GM12878 (cell line): ENCODE data around the gene S1PR3. TPM values are rescaled to one million over a fixed set of nuclear protein-coding genes. Genes with fewer than 3 reads are reported as not detected.

ENCODE experiments used
- ATAC-seq: fragments of 200-7000 bp; cut with Tn5 transposase; 3 replicates; pipeline ENCODE4 v1.9.1; 2020; ENCODE audit warnings: mild to moderate bottlenecking, moderate library complexity
- BruUV-seq: library from RNA; stranded (reverse); fragments of 400-500 nt; replicated peaks from 2 replicates; lab custom pipeline; 2021; lab: Mats Ljungman, UMichigan
- CTCF ChIA-PET: fragments of 300-600 bp; sonication (Branson Sonifier 250); formaldehyde crosslinking; extraction: SDS; loops from one replicate; lab custom pipeline; 2021; ENCODE audit warnings: inconsistent platforms; lab: Yijun Ruan, JAX
- POLR2A ChIA-PET: fragments of 350-600 bp; formaldehyde crosslinking; extraction: SDS; loops from one replicate; lab custom pipeline; 2021; ENCODE audit warnings: inconsistent platforms; lab: Charles Lee
- RAD21 ChIA-PET: fragments of 300-600 bp; sonication (Branson Sonifier 250); formaldehyde crosslinking; loops from one replicate; lab custom pipeline; 2023; ENCODE audit warnings: antibody characterized with exemption; ENCODE audit not compliant: unreplicated experiment; lab: Charles Lee
- SMC1A ChIA-PET: fragments of 300-600 bp; sonication (Branson Sonifier 250); formaldehyde crosslinking; loops from one replicate; lab custom pipeline; 2023; ENCODE audit not compliant: unreplicated experiment, uncharacterized antibody; lab: Charles Lee
- DNase-seq: peaks from one replicate; pipeline ENCODE4 v3.0.0-alpha.2; 2011; ENCODE audit warnings: low read depth, low spot score
- FAIRE-seq: peaks from 3 replicates; lab custom pipeline; 2011; peaks lifted over from hg19 to GRCh38; lab: Jason Lieb, UNC
- H2AFZ ChIP-seq: 2 replicates; pipeline ENCODE4 v1.6.0; 2011; ENCODE audit warnings: low read depth, low read length, control low read depth; ENCODE audit not compliant: control insufficient read depth
- H3K27ac ChIP-seq: 2 replicates; pipeline ENCODE4 v1.5.1; 2011; ENCODE audit warnings: control low read depth; ENCODE audit not compliant: control insufficient read depth, insufficient read depth
- H3K27me3 ChIP-seq, 2 experiments: replicated peaks in 1 of 2; 2 replicates each; pipeline versions ENCODE4 v1.6.0 to v1.6.1; 2011; ENCODE audit warnings: low read length in 1 of 2; ENCODE audit not compliant: control insufficient read depth in 2 of 2, insufficient read depth in 2 of 2
- H3K36me3 ChIP-seq, 2 experiments: 2 replicates each; pipeline ENCODE4 v1.5.1; 2011; ENCODE audit warnings: low read length in 1 of 2; ENCODE audit not compliant: control insufficient read depth in 2 of 2, insufficient read depth in 2 of 2
- H3K4me1 ChIP-seq: 2 replicates; pipeline ENCODE4 v1.6.1; 2011; ENCODE audit warnings: mild to moderate bottlenecking, low read length, moderate library complexity, mixed read lengths; ENCODE audit not compliant: control insufficient read depth, insufficient read depth
- H3K4me2 ChIP-seq: 2 replicates; pipeline ENCODE4 v1.6.0; 2011; ENCODE audit warnings: control low read depth; ENCODE audit not compliant: control insufficient read depth, insufficient read depth
- H3K4me3 ChIP-seq: fragments of 200-600 bp; sonication (generic); 2 replicates; pipeline ENCODE4 v1.5.1; 2016
- H3K79me2 ChIP-seq: 2 replicates; pipeline ENCODE4 v1.6.0; 2011; ENCODE audit warnings: low read length; ENCODE audit not compliant: control insufficient read depth, insufficient read depth
- H3K9ac ChIP-seq: 2 replicates; pipeline ENCODE4 v1.8.0; 2011; ENCODE audit warnings: low read length, control low read depth, mixed read lengths; ENCODE audit not compliant: control insufficient read depth, insufficient read depth
- H3K9me3 ChIP-seq: replicated peaks from 3 replicates; pipeline ENCODE4 v1.5.1; 2011; ENCODE audit warnings: mild to moderate bottlenecking, low read length; ENCODE audit not compliant: control insufficient read depth, insufficient read depth
- H4K20me1 ChIP-seq: 2 replicates; pipeline ENCODE4 v1.6.0; 2011; ENCODE audit not compliant: control insufficient read depth, insufficient read depth
- BCL11A ChIP-seq: IDR thresholded peaks from 2 replicates; pipeline ENCODE4 v1.6.1; 2011; ENCODE audit warnings: low read depth, low read length
- BHLHE40 ChIP-seq, 2 experiments: fragments of 450-650 bp in 1 of 2; IDR thresholded peaks; 2 replicates each; pipeline ENCODE4 v1.6.1; 2011 to 2017; ENCODE audit warnings: low read depth in 2 of 2, borderline replicate concordance in 1 of 2, improper control_type of control experiment in 1 of 2, low read length in 1 of 2, mild to moderate bottlenecking in 1 of 2
- CEBPB ChIP-seq, 2 experiments: fragments of 150-350 bp in 1 of 2; IDR thresholded peaks; 2 replicates each; pipeline ENCODE4 v1.6.1; 2012 to 2014; ENCODE audit warnings: low read depth in 2 of 2, low read length in 2 of 2, borderline replicate concordance in 1 of 2, inconsistent platforms in 1 of 2
- CHD2 ChIP-seq: IDR thresholded peaks from 2 replicates; pipeline ENCODE4 v1.6.1; 2011; ENCODE audit warnings: low read depth, low read length, improper control_type of control experiment, borderline replicate concordance
- CUX1 ChIP-seq: IDR thresholded peaks from 2 replicates; pipeline ENCODE4 v1.6.1; 2012; ENCODE audit warnings: improper control_type of control experiment, low read depth, low read length; ENCODE audit not compliant: insufficient replicate concordance
- ETV6 ChIP-seq, 2 experiments: fragments of 450-650 bp in 1 of 2; IDR thresholded peaks in 1 of 2; conservative IDR thresholded peaks in 1 of 2; 2 replicates each; pipeline ENCODE4 v1.6.1; 2014; ENCODE audit warnings: antibody characterized with exemption in 1 of 2, borderline replicate concordance in 1 of 2, low read depth in 1 of 2, mild to moderate bottlenecking in 1 of 2, moderate library complexity in 1 of 2
- HDAC2 ChIP-seq: fragments of 200-600 bp; sonication (generic); IDR thresholded peaks from 2 replicates; pipeline ENCODE4 v1.6.1; 2017
- IKZF2 ChIP-seq, 2 experiments: fragments of 450-650 bp; IDR thresholded peaks; 2 replicates each; pipeline ENCODE4 v1.6.1; 2017; ENCODE audit warnings: mild to moderate bottlenecking in 2 of 2, moderate library complexity in 2 of 2
- IRF4 ChIP-seq: IDR thresholded peaks from 2 replicates; pipeline ENCODE4 v1.6.1; 2011; ENCODE audit warnings: low read depth, low read length
- MEF2A ChIP-seq: IDR thresholded peaks from 2 replicates; pipeline ENCODE4 v1.6.1; 2011; ENCODE audit warnings: low read depth, mild to moderate bottlenecking, low read length, moderate library complexity; ENCODE audit not compliant: insufficient read depth
- MTA2 ChIP-seq: fragments of 450-650 bp; IDR thresholded peaks from 2 replicates; pipeline ENCODE4 v1.6.1; 2016; ENCODE audit warnings: low read depth, mild to moderate bottlenecking, moderate library complexity
- PML ChIP-seq: IDR thresholded peaks from 2 replicates; pipeline ENCODE4 v1.6.1; 2012; ENCODE audit warnings: low read length, inconsistent platforms
- POLR2AphosphoS2 ChIP-seq: IDR thresholded peaks from 2 replicates; pipeline ENCODE4 v1.6.1; 2011; ENCODE audit warnings: low read depth, mild to moderate bottlenecking, low read length, improper control_type of control experiment, moderate library complexity
- POLR2AphosphoS5 ChIP-seq: IDR thresholded peaks from 2 replicates; pipeline ENCODE4 v1.6.1; 2011; ENCODE audit warnings: mild to moderate bottlenecking, low read length, inconsistent platforms
- RBBP5 ChIP-seq: fragments of 200-600 bp; sonication (generic); conservative IDR thresholded peaks from 2 replicates; pipeline ENCODE4 v1.6.1; 2016
- RCOR1 ChIP-seq: conservative IDR thresholded peaks from 2 replicates; pipeline ENCODE4 v1.6.1; 2012; ENCODE audit warnings: low read depth, low read length, improper control_type of control experiment
- SREBF2 ChIP-seq: IDR thresholded peaks from 2 replicates; pipeline ENCODE4 v1.6.1; 2012; ENCODE audit warnings: mild to moderate bottlenecking, low read length
- SRF ChIP-seq, 2 experiments: IDR thresholded peaks; 2 replicates each; pipeline ENCODE4 v1.6.1; 2011; ENCODE audit warnings: low read depth in 2 of 2, low read length in 2 of 2, mild to moderate bottlenecking in 1 of 2, moderate library complexity in 1 of 2
- STAT1 ChIP-seq: fragments of 450-650 bp; conservative IDR thresholded peaks from 2 replicates; pipeline ENCODE4 v1.6.1; 2014; ENCODE audit warnings: antibody characterized with exemption, mild to moderate bottlenecking
- TCF3 ChIP-seq: IDR thresholded peaks from 2 replicates; pipeline ENCODE4 v1.6.1; 2012; ENCODE audit warnings: low read depth, mild to moderate bottlenecking, low read length, borderline replicate concordance; ENCODE audit not compliant: insufficient read depth
- ZNF207 ChIP-seq: fragments of 450-650 bp; IDR thresholded peaks from 2 replicates; pipeline ENCODE4 v1.6.1; 2014; ENCODE audit warnings: antibody characterized with exemption, mild to moderate bottlenecking, borderline replicate concordance
- ZNF274 ChIP-seq: IDR thresholded peaks from one replicate; pipeline ENCODE4 v1.8.0; 2011; ENCODE audit not compliant: insufficient read length, insufficient read depth
- ZZZ3 ChIP-seq: IDR thresholded peaks from 2 replicates; pipeline ENCODE4 v1.6.1; 2011; ENCODE audit warnings: low read depth; ENCODE audit not compliant: control insufficient read depth, insufficient read length
- WGBS: methylation state at CpG from one replicate; pipeline ENCODE4 v1.1.6; 2016; ENCODE audit warnings: low lambda C conversion rate; ENCODE audit not compliant: insufficient replicate concordance, insufficient coverage; ENCODE audit errors: missing lambda C conversion rate; 5-methylcytosine and 5-hydroxymethylcytosine counted together
- in situ Hi-C: fragments of 300-500 bp; cut with MboI; formaldehyde crosslinking; loops from 9 replicates; pipeline ENCODE4 v1.14.3; 2018; ENCODE audit warnings: mixed read lengths
- intact Hi-C: fragments of 100-400 bp; cut with micrococcal nuclease; formaldehyde crosslinking; loops from one replicate; pipeline ENCODE4 v1.14.2; 2022; ENCODE audit not compliant: unreplicated experiment
- polyA plus RNA-seq, 11 experiments: library from polyadenylated mRNA; depleted of rRNA in 4 of 11; unstranded in 6 of 11; stranded (reverse) in 5 of 11; fragments of >200 nt; fragmentation: Nextera tagmentation in 4 of 11; fragmentation: Illumina TruSeq in 1 of 11; extraction: Ambion mirVana in 4 of 11; extraction: Trizol in 1 of 11; gene quantifications; 1 replicate in 1 of 11; 2 replicates in 10 of 11; pipeline versions ENCODE4 v1.2.1 to v1.2.3, GENCODE V29; 2011 to 2016; ENCODE audit warnings: inconsistent platforms in 2 of 11, missing spikeins in 2 of 11, low read depth in 1 of 11
- total RNA-seq, 4 experiments: library from RNA; depleted of rRNA in 3 of 4; stranded (reverse); fragments of >200 nt in 3 of 4; fragmentation: Illumina TruSeq in 1 of 4; extraction: Trizol in 1 of 4; gene quantifications; 2 replicates each; pipeline versions ENCODE4 v1.2.1 to v1.2.3, GENCODE V29; 2013 to 2021

The S1PR3 gene
- total and polyA plus RNA-seq, 10 of the 15 experiments (the other 5 are each of a cell fraction or from before 2014, with no cell fraction given): 0.01 to 0.18 (median 0.01) TPM; not detected in 7

GRCh38 chr9:89011683-89012082 lies 20.4 kb downstream of the S1PR3 start:
- intact Hi-C loops: no loop called here
- H3K9ac ChIP-seq: no peak overlapping the region

DNA sequence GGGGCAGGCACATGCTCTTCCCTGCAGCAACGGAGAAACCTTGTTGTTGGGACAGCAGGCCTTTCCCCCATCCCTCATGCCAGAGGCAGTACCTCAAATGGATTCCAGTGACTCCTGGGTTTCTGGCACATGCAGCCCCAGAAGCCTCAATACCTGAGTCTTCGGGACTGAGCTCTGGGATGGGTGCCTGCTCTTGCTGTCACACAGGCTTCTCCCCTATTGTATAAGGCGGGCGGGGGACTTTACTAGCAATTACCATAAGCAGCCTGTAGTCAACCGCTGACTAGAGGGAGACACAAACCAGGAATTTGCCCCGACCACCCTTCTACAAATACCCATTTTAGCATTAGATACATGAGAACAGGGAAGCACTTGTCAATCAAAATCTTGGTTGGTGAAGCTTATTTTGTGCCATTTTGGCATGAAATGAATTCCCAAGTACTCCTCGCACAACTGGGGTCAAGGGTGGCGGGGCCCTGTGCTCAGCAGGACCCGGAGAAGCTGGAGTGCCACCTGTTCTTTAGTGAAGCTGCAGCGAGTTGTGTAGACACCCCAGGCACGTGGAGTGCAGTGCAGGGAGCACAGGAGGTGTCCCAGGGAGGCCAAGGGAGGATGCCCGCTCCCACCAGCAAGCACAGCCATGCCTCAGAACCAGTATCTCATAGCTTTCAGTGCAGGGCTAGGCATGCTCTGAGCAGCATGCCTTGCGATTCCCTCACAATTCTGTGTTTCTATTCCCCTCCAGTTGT lies 21.2 kb downstream of the S1PR3 start:
- ChIA-PET SMC1A (no interaction called here), RAD21 (no interaction called here), POLR2A (no interaction called here), CTCF (no interaction called here)
- Histone ChIP-seq H3K36me3 (no peaks in the 10 kb centered on the region), H4K20me1 (no peaks in the 10 kb centered on the region), H3K27ac (no peak overlapping the region), H3K4me2 (no peak overlapping the region), H3K4me3 (no peak overlapping the region), H3K4me1 (no peaks in the 10 kb centered on the region), H2AFZ (no peak overlapping the region), H3K9me3 (no peaks in the 10 kb centered on the region), H3K27me3 (no peaks in the 10 kb centered on the region), H3K9ac (no peak overlapping the region), H3K79me2 (no peaks in the 10 kb centered on the region)
- intact Hi-C loops (no loop called here), in situ Hi-C loops (no loop called here)
- FAIRE-seq (no peak), DNase-seq (no peak), ATAC-seq (no peak)
- BruUV-seq: no TSS peak
- 18% methylated on average over 13 of the region's 13 CpGs for WGBS
- no peak for TF ChIP-seq ETV6 (conservative IDR thresholded peaks at IDR 0.05 in 1 of 2, IDR thresholded peaks at IDR 0.05 in 1 of 2; ENCODE audit: borderline replicate concordance in 1 of 2, low read depth in 1 of 2)
- TF ChIP-seq CUX1: no peak
- TF ChIP-seq ZNF274: no peak
- TF ChIP-seq IKZF2 (IDR thresholded peaks at IDR 0.05): no peak
- no peak for TF ChIP-seq TCF3

More at GRCh38 chr9:89011683-89012082, 20.4 kb downstream of the S1PR3 start:
- FAIRE-seq (no peak), DNase-seq (no peak), ATAC-seq (no peak)
- 18% methylated on average over 2 of the region's 2 CpGs for WGBS
- H3K27ac ChIP-seq: no peak overlapping the region
- no peak overlapping the region for H3K4me2 ChIP-seq
- TF ChIP-seq SREBF2 (no peak), RBBP5 (no peak), POLR2AphosphoS2 (no peak), MEF2A (no peak), RCOR1 (no peak), ZNF207 (no peak), ZZZ3 (no peak), HDAC2 (no peak), MTA2 (no peak), SRF (IDR thresholded peaks at IDR 0.05; ENCODE audit: low read depth in 2 of 2, low read length in 2 of 2) (no peak), CEBPB (IDR thresholded peaks at IDR 0.05; ENCODE audit: borderline replicate concordance in 1 of 2, low read depth in 2 of 2, low read length in 2 of 2) (no peak), BHLHE40 (IDR thresholded peaks at IDR 0.05; ENCODE audit: borderline replicate concordance in 1 of 2, low read depth in 2 of 2, low read length in 1 of 2) (no peak), IRF4 (no peak), CHD2 (no peak), IKZF2 (IDR thresholded peaks at IDR 0.05) (no peak), STAT1 (no peak), BCL11A (no peak), POLR2AphosphoS5 (no peak), PML (no peak)
- ChIA-PET RAD21 (no interaction called here), POLR2A (no interaction called here), SMC1A (no interaction called here), CTCF (no interaction called here)
- no peaks in the 10 kb centered on the region for H3K27me3 ChIP-seq
- BruUV-seq: no TSS peak
- H3K9me3 ChIP-seq: no peaks in the 10 kb centered on the region
- no peak overlapping the region for H3K4me3 ChIP-seq
- H3K36me3 ChIP-seq: no peaks in the 10 kb centered on the region
- H4K20me1 ChIP-seq: no peaks in the 10 kb centered on the region
- in situ Hi-C loops: no loop called here
- no peaks in the 10 kb centered on the region for H3K4me1 ChIP-seq
- no peaks in the 10 kb centered on the region for H3K79me2 ChIP-seq
- H2AFZ ChIP-seq: no peak overlapping the region
